ENCODE results near the gene TIAM2.
A peak's percentile ranks its signal among the peaks of the same experiment; 100 is the strongest.

Gene TIAM2

DNA sequence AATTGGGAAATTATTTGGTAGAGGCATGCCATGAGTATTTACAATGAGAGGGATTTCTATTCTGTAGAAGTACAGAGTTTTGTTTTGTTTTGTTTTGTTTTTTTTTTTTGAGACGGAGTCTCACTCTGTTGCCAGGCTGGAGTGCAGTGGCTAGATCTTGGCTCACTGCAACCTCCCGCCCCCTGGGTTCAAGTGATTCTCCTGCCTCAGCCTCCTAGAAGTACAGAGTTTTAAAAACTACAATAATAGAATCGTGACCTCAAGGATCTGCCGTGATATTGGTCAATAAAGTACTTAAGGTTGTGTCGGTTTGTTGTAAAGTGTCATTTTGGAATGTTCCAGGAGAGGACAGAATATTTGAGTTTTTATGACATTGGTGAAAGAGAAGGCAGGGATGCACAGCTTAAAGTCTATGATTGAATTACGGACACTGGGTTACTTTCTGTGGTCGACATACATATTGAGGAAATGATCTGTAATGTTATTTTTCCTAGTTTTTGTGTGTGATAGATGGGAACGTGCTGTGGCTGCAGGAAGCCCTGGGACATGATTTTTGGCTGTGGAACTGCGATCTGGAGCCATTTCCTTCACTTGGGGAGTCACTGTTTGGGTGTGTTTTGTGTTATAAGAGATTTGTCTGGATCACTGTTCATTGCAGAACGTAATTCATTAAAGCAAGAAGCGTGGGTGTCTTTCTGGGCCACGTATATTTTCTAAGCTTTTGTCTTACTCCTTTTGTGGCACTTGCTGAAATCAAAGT lies 59.6 kb downstream of the TIAM2 start:
- DNase-seq (ENCODE audit: extremely low read depth, low read depth): no peak
- TF ChIP-seq, protein P1, sequence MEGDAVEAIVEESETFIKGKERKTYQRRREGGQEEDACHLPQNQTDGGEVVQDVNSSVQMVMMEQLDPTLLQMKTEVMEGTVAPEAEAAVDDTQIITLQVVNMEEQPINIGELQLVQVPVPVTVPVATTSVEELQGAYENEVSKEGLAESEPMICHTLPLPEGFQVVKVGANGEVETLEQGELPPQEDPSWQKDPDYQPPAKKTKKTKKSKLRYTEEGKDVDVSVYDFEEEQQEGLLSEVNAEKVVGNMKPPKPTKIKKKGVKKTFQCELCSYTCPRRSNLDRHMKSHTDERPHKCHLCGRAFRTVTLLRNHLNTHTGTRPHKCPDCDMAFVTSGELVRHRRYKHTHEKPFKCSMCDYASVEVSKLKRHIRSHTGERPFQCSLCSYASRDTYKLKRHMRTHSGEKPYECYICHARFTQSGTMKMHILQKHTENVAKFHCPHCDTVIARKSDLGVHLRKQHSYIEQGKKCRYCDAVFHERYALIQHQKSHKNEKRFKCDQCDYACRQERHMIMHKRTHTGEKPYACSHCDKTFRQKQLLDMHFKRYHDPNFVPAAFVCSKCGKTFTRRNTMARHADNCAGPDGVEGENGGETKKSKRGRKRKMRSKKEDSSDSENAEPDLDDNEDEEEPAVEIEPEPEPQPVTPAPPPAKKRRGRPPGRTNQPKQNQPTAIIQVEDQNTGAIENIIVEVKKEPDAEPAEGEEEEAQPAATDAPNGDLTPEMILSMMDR (IDR thresholded peaks at IDR 0.05; ENCODE audit: low read depth, low read length, missing control alignments): no peak
- H3K4me3 ChIP-seq (replicated peaks; ENCODE audit: low read depth, low read length): no peak overlapping the region

GRCh38 chr6:155055729-155056128 lies 60.6 kb downstream of the TIAM2 start:
- DNase-seq (ENCODE audit: extremely low read depth, low read depth): no peak
- no peak overlapping the region for H3K4me3 ChIP-seq (replicated peaks; ENCODE audit: low read depth, low read length)
- TF ChIP-seq, protein P1 (IDR thresholded peaks at IDR 0.05; ENCODE audit: low read depth, low read length, missing control alignments): no peak

DNA sequence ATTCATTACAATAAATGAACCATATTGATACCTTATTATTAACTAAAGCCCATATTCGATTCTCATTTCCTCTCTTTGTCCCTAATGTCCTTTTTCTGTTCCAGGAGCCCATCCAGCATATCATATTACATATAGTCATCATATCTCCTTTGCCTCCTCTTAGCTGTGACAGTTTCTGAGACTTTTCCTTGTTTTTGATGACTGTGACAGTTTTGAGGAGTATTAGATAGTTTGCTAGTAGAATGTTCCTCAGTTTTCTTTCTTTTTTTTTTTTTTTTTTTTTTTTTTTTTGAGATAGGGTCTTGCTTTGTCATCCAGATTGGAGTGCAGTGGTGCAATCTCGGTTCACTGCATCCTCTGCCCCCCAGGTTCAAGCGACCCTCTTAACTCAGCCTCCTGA lies 61.6 kb downstream of the TIAM2 start:
- H3K4me3 ChIP-seq (replicated peaks; ENCODE audit: low read depth, low read length): no peak overlapping the region
- DNase-seq (ENCODE audit: extremely low read depth, low read depth): no peak
- TF ChIP-seq, protein P1 (IDR thresholded peaks at IDR 0.05; ENCODE audit: low read depth, low read length, missing control alignments): no peak

DNA sequence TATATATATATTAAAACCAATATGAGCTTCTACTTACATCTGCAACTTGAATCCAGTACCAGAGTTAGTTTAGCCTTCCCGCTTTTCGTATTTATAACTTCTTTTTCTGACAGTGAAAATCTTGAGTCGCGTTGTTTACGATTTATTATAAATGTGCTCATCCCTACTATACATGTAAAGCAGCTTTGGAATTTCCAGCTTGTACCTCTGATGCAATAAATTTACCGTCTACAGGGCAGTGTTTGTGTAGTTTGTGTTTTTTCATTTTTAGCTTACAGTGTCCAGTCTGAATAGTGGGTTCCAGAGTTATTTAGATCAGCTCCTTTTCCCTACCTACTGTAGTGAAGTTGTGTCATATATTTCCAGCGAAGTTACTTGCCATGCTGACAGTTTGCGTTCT lies 66.3 kb downstream of the TIAM2 start:
- no peak for DNase-seq (ENCODE audit: extremely low read depth, low read depth)
- H3K4me3 ChIP-seq (replicated peaks; ENCODE audit: low read depth, low read length): no peak overlapping the region
- TF ChIP-seq, protein P1 (IDR thresholded peaks at IDR 0.05; ENCODE audit: low read depth, low read length, missing control alignments): no peak

- TF ChIP-seq, protein P1 (IDR thresholded peaks at IDR 0.05; ENCODE audit: low read depth, low read length, missing control alignments): no peak
- peak; percentile 63 for DNase-seq (ENCODE audit: extremely low read depth, low read depth)
- H3K4me3 ChIP-seq (replicated peaks; ENCODE audit: low read depth, low read length): no peak overlapping the region
These were observed 67.8 kb downstream of the TIAM2 start for GRCh38 chr6:155062866-155063341.

GRCh38 chr6:155064303-155064702 lies 69.2 kb downstream of the TIAM2 start:
- DNase-seq (ENCODE audit: extremely low read depth, low read depth): no peak
- TF ChIP-seq, protein P1 (IDR thresholded peaks at IDR 0.05; ENCODE audit: low read depth, low read length, missing control alignments): no peak
- H3K4me3 ChIP-seq (replicated peaks; ENCODE audit: low read depth, low read length): no peak overlapping the region

All from HFF-Myc (cell line).